Neural progenitor cell (in vitro differentiated cells): ENCODE data around the gene ISCA2.

Experiments used
- CTCF ChIP-seq: fragments of 200-600 bp; sonication (generic); IDR thresholded peaks from 2 replicates; pipeline ENCODE4 v1.5.1; 2017; ENCODE audit warnings: antibody characterized with exemption, mild to moderate bottlenecking
- EZH2 ChIP-seq: fragments of 200-600 bp; sonication (generic); IDR thresholded peaks from 2 replicates; pipeline ENCODE4 v1.6.1; 2017; ENCODE audit warnings: antibody characterized with exemption, mild to moderate bottlenecking, moderate library complexity

- TF ChIP-seq CTCF (no peak), EZH2 (no peak)
Measured at GRCh38 chr14:74543771-74544438, 50.3 kb downstream of the ISCA2 start.
